Caco-2 (cell line): ENCODE results near the gene NDUFB2. TPM values are rescaled to one million over a fixed set of nuclear protein-coding genes. Genes with fewer than 3 reads are reported as not detected.

ENCODE experiments used
- BruUV-seq: library from RNA; stranded (reverse); fragments of 400-500 nt; replicated peaks from 2 replicates; lab custom pipeline; 2021; lab: Mats Ljungman, UMichigan
- CTCF ChIA-PET: fragments of 300-600 bp; sonication (Branson Sonifier 250); formaldehyde crosslinking; loops from one replicate; lab custom pipeline; 2022; ENCODE audit warnings: antibody characterized with exemption; lab: Charles Lee
- POLR2A ChIA-PET: fragments of 300-600 bp; sonication (Branson Sonifier 250); formaldehyde crosslinking; loops from one replicate; lab custom pipeline; 2022; ENCODE audit warnings: antibody characterized with exemption; lab: Charles Lee
- DNase-seq, 2 experiments: peaks; one replicate each; pipeline versions ENCODE4 v3.0.0 to v3.0.0-alpha.2; 2020 to 2022
- H3K27me3 ChIP-seq: replicated peaks from 2 replicates; pipeline ENCODE4 v1.6.0; 2011; ENCODE audit warnings: low read length; ENCODE audit not compliant: control insufficient read depth, insufficient read depth
- H3K36me3 ChIP-seq: 2 replicates; pipeline ENCODE4 v1.5.1; 2011; ENCODE audit warnings: low read length; ENCODE audit not compliant: control insufficient read depth, insufficient read depth
- H3K4me1 ChIP-seq: fragments of 250-450 bp; sonication (Bioruptor Pico); 2 replicates; pipeline ENCODE4 v1.5.1; 2020; ENCODE audit warnings: mild to moderate bottlenecking
- H3K4me3 ChIP-seq: 2 replicates; pipeline ENCODE4 v1.5.1; 2011; ENCODE audit warnings: low read depth, mild to moderate bottlenecking, control low read depth, low read length
- H3K9me3 ChIP-seq: fragments of 250-450 bp; sonication (Bioruptor Pico); 2 replicates; pipeline ENCODE4 v1.5.1; 2020; ENCODE audit warnings: mild to moderate bottlenecking, moderate library complexity
- H3K27ac Mint-ChIP-seq: one replicate; pipeline ENCODE4 v1.8.0; 2022; ENCODE audit warnings: mixed read lengths; ENCODE audit not compliant: unreplicated experiment
- H3K27me3 Mint-ChIP-seq: one replicate; pipeline ENCODE4 v1.8.0; 2022; ENCODE audit warnings: mixed read lengths; ENCODE audit not compliant: insufficient read depth, unreplicated experiment
- H3K36me3 Mint-ChIP-seq: one replicate; pipeline ENCODE4 v1.8.0; 2022; ENCODE audit warnings: mild to moderate bottlenecking, mixed read lengths; ENCODE audit not compliant: insufficient read depth, unreplicated experiment
- H3K4me1 Mint-ChIP-seq: one replicate; pipeline ENCODE4 v1.8.0; 2022; ENCODE audit warnings: low read depth, mixed read lengths; ENCODE audit not compliant: unreplicated experiment
- H3K4me3 Mint-ChIP-seq: one replicate; pipeline ENCODE4 v1.8.0; 2022; ENCODE audit warnings: mild to moderate bottlenecking, moderate library complexity, mixed read lengths; ENCODE audit not compliant: unreplicated experiment
- H3K9me3 Mint-ChIP-seq: one replicate; pipeline ENCODE4 v1.8.0; 2022; ENCODE audit warnings: mixed read lengths; ENCODE audit not compliant: unreplicated experiment
- CTCF ChIP-seq, 2 experiments: fragments of 200-600 bp in 1 of 2; IDR thresholded peaks; 1 replicate in 1 of 2; 2 replicates in 1 of 2; pipeline versions ENCODE4 v1.5.1 to v1.8.0; 2011 to 2022; ENCODE audit warnings: antibody characterized with exemption in 1 of 2, control low read depth in 1 of 2, inconsistent platforms in 1 of 2, low read depth in 1 of 2, low read length in 1 of 2, mild to moderate bottlenecking in 1 of 2, moderate library complexity in 1 of 2; ENCODE audit not compliant: insufficient read depth in 1 of 2, severe bottlenecking in 1 of 2, unreplicated experiment in 1 of 2
- intact Hi-C: fragments of 100-400 bp; cut with micrococcal nuclease; formaldehyde crosslinking; loops from one replicate; pipeline ENCODE4 v1.10.0; 2022; ENCODE audit not compliant: unreplicated experiment
- total RNA-seq: library from RNA; stranded (reverse); gene quantifications from 2 replicates; pipeline ENCODE4 v1.2.3, GENCODE V29; 2022

Gene NDUFB2
- total RNA-seq, 1 experiment from 2014 or later: 166 TPM

GRCh38 chr7:140695381-140695780 lies 1.1 kb upstream of the NDUFB2 start:
- H3K36me3 ChIP-seq: no peaks in the 10 kb centered on the region
- H3K9me3 Mint-ChIP-seq: no peaks in the 10 kb centered on the region
- no peaks in the 10 kb centered on the region for H3K27me3 Mint-ChIP-seq
- POLR2A ChIA-PET: no interaction called here
- no peak overlapping the region for H3K4me3 ChIP-seq
- no peaks in the 10 kb centered on the region for H3K9me3 ChIP-seq
- no peak for TF ChIP-seq CTCF (IDR thresholded peaks at IDR 0.05; ENCODE audit: insufficient read depth in 1 of 2, low read depth in 1 of 2, low read length in 1 of 2, severe bottlenecking in 1 of 2, unreplicated experiment in 1 of 2)
- H3K4me1 ChIP-seq: 0 out of 2 replicates have a peak, but pooled peaks cover 3% of the 10 kb centered on the region
- DNase-seq: no peak
- peak overlapping the region; percentile 94 for H3K27ac Mint-ChIP-seq
- H3K27me3 ChIP-seq: no peaks in the 10 kb centered on the region
- intact Hi-C loops: loop anchor here (10.0 kb wide), 1 partner anchor 1351 kb away; the partner anchor contains the start of gene FMC1
- peaks cover 51% of the 10 kb centered on the region for H3K36me3 Mint-ChIP-seq
- BruUV-seq: no TSS peak
- peak overlapping the region; percentile 95 for H3K4me3 Mint-ChIP-seq
- peaks cover 11% of the 10 kb centered on the region for H3K4me1 Mint-ChIP-seq
- CTCF ChIA-PET: no interaction called here

GRCh38 chr7:140696024-140696679 lies 356 bp upstream of the NDUFB2 start:
- H3K9me3 Mint-ChIP-seq: no peaks in the 10 kb centered on the region
- peak overlapping the region; percentile 95 for H3K4me3 Mint-ChIP-seq
- POLR2A ChIA-PET: interaction anchor here (0.5 to 0.7 kb wide), 8 partner anchors 12 to 626 kb away, joined by 3 to 14 read pairs (median 6); partner anchors contain the start of gene SLC37A3
- H3K36me3 Mint-ChIP-seq: peaks cover 44% of the 10 kb centered on the region
- no peaks in the 10 kb centered on the region for H3K9me3 ChIP-seq
- 0 out of 2 replicates have a peak, but pooled peaks cover 3% of the 10 kb centered on the region for H3K4me1 ChIP-seq
- H3K27ac Mint-ChIP-seq: peak overlapping the region; percentile 94
- peaks cover 11% of the 10 kb centered on the region for H3K4me1 Mint-ChIP-seq
- CTCF ChIA-PET: interaction anchor here (0.7 kb wide), 2 partner anchors 23 to 307 kb away, joined by 3 to 4 read pairs; partner anchors contain the start of gene ADCK2
- no peaks in the 10 kb centered on the region for H3K27me3 Mint-ChIP-seq
- peak in 1 of 2 experiments; percentile 94 for DNase-seq
- intact Hi-C loops: loop anchor here (2.0 to 10.0 kb wide), 2 partner anchors 23 to 1351 kb away; partner anchors contain the start of genes ADCK2 and FMC1
- no peaks in the 10 kb centered on the region for H3K27me3 ChIP-seq
- H3K36me3 ChIP-seq: no peaks in the 10 kb centered on the region
- H3K4me3 ChIP-seq: peak overlapping the region; percentile 87
- TSS peak; percentile 82 for BruUV-seq
- TF ChIP-seq CTCF (IDR thresholded peaks at IDR 0.05; ENCODE audit: insufficient read depth in 1 of 2, low read depth in 1 of 2, low read length in 1 of 2, severe bottlenecking in 1 of 2, unreplicated experiment in 1 of 2): no peak

GRCh38 chr7:140697447-140698143 lies 1.1 kb downstream of the NDUFB2 start:
- Mint-ChIP-seq H3K27ac (peak overlapping the region; percentile 94), H3K4me1 (peaks cover 11% of the 10 kb centered on the region), H3K4me3 (peak overlapping the region; percentile 95), H3K9me3 (no peaks in the 10 kb centered on the region), H3K27me3 (no peaks in the 10 kb centered on the region), H3K36me3 (peaks cover 38% of the 10 kb centered on the region)
- no peak for TF ChIP-seq CTCF (IDR thresholded peaks at IDR 0.05; ENCODE audit: insufficient read depth in 1 of 2, low read depth in 1 of 2, low read length in 1 of 2, severe bottlenecking in 1 of 2, unreplicated experiment in 1 of 2)
- CTCF ChIA-PET: no interaction called here
- H3K36me3 ChIP-seq: no peaks in the 10 kb centered on the region
- POLR2A ChIA-PET: no interaction called here
- DNase-seq: no peak
- 0 out of 2 replicates have a peak, but pooled peaks cover 3% of the 10 kb centered on the region for H3K4me1 ChIP-seq
- intact Hi-C loops: loop anchor here (2.0 to 10.0 kb wide), 2 partner anchors 25 to 1353 kb away; partner anchors contain the start of genes ADCK2 and FMC1
- TSS peak; percentile 21 for BruUV-seq
- peak overlapping the region; percentile 87 for H3K4me3 ChIP-seq
- H3K9me3 ChIP-seq: no peaks in the 10 kb centered on the region
- no peaks in the 10 kb centered on the region for H3K27me3 ChIP-seq
